Parathyroid adenoma (tissue), 2 donors: ENCODE measurements around the gene AGXT.

Experiments
- H2AFZ ChIP-seq: fragments of 300-600 bp; sonication (generic); one replicate; pipeline ENCODE4 v1.7.0; 2017; ENCODE audit warnings: antibody characterized with exemption, mild to moderate bottlenecking
- H3K27ac ChIP-seq: fragments of 300-600 bp; sonication (generic); one replicate; pipeline ENCODE4 v1.7.0; 2017
- H3K27me3 ChIP-seq: fragments of 300-600 bp; sonication (generic); one replicate; pipeline ENCODE4 v1.7.0; 2017; ENCODE audit warnings: low read length; ENCODE audit not compliant: control insufficient read depth, insufficient read depth
- H3K36me3 ChIP-seq: fragments of 300-600 bp; sonication (generic); one replicate; pipeline ENCODE4 v1.7.0; 2017; ENCODE audit warnings: low read length; ENCODE audit not compliant: control insufficient read depth, insufficient read depth
- H3K4me1 ChIP-seq: fragments of 300-600 bp; sonication (generic); one replicate; pipeline ENCODE4 v1.7.0; 2017; ENCODE audit warnings: control low read depth
- H3K4me2 ChIP-seq: fragments of 300-600 bp; sonication (generic); one replicate; pipeline ENCODE4 v1.7.0; 2017; ENCODE audit warnings: low read length
- H3K4me3 ChIP-seq: fragments of 300-600 bp; sonication (generic); one replicate; pipeline ENCODE4 v1.7.0; 2017; ENCODE audit warnings: low read depth, low read length
- H3K79me2 ChIP-seq: fragments of 300-600 bp; sonication (generic); one replicate; pipeline ENCODE4 v1.7.0; 2017; ENCODE audit warnings: control low read depth
- H3K9ac ChIP-seq: fragments of 300-600 bp; sonication (generic); one replicate; pipeline ENCODE4 v1.7.0; 2017; ENCODE audit warnings: mild to moderate bottlenecking
- H3K9me3 ChIP-seq: fragments of 300-600 bp; sonication (generic); one replicate; pipeline ENCODE4 v1.7.0; 2017; ENCODE audit warnings: low read length; ENCODE audit not compliant: control insufficient read depth
- CTCF ChIP-seq: fragments of 300-600 bp; sonication (generic); IDR thresholded peaks from one replicate; pipeline ENCODE4 v1.7.0; 2017; ENCODE audit warnings: antibody characterized with exemption, mild to moderate bottlenecking
- donor health status: primary hyperparathyroidism.

Gene AGXT

GRCh38 chr2:240873098-240873788 is 4.6 kb downstream of the AGXT start:
- no peak overlapping the region for H3K4me3 ChIP-seq
- no peaks in the 10 kb centered on the region for H3K27me3 ChIP-seq
- H2AFZ ChIP-seq: no peak overlapping the region
- no peaks in the 10 kb centered on the region for H3K79me2 ChIP-seq
- no peak overlapping the region for H3K27ac ChIP-seq
- H3K9ac ChIP-seq: no peak overlapping the region
- no peaks in the 10 kb centered on the region for H3K9me3 ChIP-seq
- no peaks in the 10 kb centered on the region for H3K4me1 ChIP-seq
- no peaks in the 10 kb centered on the region for H3K36me3 ChIP-seq
- H3K4me2 ChIP-seq: no peak overlapping the region
- no peak for TF ChIP-seq CTCF

GRCh38 chr2:240873805-240874714 is 5.4 kb downstream of the AGXT start:
- Histone ChIP-seq H2AFZ (no peak overlapping the region), H3K27ac (no peak overlapping the region), H3K79me2 (no peaks in the 10 kb centered on the region), H3K27me3 (no peaks in the 10 kb centered on the region), H3K9ac (no peak overlapping the region), H3K4me1 (no peaks in the 10 kb centered on the region), H3K4me2 (no peak overlapping the region), H3K4me3 (no peak overlapping the region), H3K9me3 (no peaks in the 10 kb centered on the region), H3K36me3 (no peaks in the 10 kb centered on the region)
- TF ChIP-seq CTCF: no peak

- Histone ChIP-seq H3K4me3 (no peak overlapping the region), H3K9ac (no peak overlapping the region), H3K9me3 (no peaks in the 10 kb centered on the region), H3K36me3 (no peaks in the 10 kb centered on the region), H3K79me2 (no peaks in the 10 kb centered on the region), H3K4me2 (no peak overlapping the region), H3K27me3 (no peaks in the 10 kb centered on the region), H3K4me1 (no peaks in the 10 kb centered on the region), H3K27ac (no peak overlapping the region), H2AFZ (no peak overlapping the region)
- no peak for TF ChIP-seq CTCF
Observed at GRCh38 chr2:240874715-240875227, 6.1 kb downstream of the AGXT start.

GRCh38 chr2:240875228-240876034 is 6.8 kb downstream of the AGXT start:
- H3K27ac ChIP-seq: no peak overlapping the region
- no peak overlapping the region for H3K9ac ChIP-seq
- no peak overlapping the region for H3K4me2 ChIP-seq
- no peak overlapping the region for H3K4me3 ChIP-seq
- H3K27me3 ChIP-seq: no peaks in the 10 kb centered on the region
- H3K9me3 ChIP-seq: no peaks in the 10 kb centered on the region
- H3K4me1 ChIP-seq: no peaks in the 10 kb centered on the region
- no peak overlapping the region for H2AFZ ChIP-seq
- no peaks in the 10 kb centered on the region for H3K36me3 ChIP-seq
- no peaks in the 10 kb centered on the region for H3K79me2 ChIP-seq
- TF ChIP-seq CTCF: no peak
